Umbilical cord (tissue), 2 donors: ENCODE results near the gene THBS2. TPM values are rescaled to one million over a fixed set of nuclear protein-coding genes. Genes with fewer than 3 reads are reported as not detected.

Source experiments
- DNase-seq: peaks from one replicate; pipeline ENCODE4 v3.0.0-alpha.2; 2015; ENCODE audit warnings: low spot score
- total RNA-seq: library from RNA; depleted of rRNA; stranded (reverse); fragments of >200 nt; gene quantifications from one replicate; pipeline ENCODE4 v1.2.3, GENCODE V29; 2014; ENCODE audit warnings: low replicate concordance; ENCODE audit not compliant: insufficient read depth

The THBS2 gene
- total RNA-seq, 1 donor from 2014 or later: 238 TPM

DNA sequence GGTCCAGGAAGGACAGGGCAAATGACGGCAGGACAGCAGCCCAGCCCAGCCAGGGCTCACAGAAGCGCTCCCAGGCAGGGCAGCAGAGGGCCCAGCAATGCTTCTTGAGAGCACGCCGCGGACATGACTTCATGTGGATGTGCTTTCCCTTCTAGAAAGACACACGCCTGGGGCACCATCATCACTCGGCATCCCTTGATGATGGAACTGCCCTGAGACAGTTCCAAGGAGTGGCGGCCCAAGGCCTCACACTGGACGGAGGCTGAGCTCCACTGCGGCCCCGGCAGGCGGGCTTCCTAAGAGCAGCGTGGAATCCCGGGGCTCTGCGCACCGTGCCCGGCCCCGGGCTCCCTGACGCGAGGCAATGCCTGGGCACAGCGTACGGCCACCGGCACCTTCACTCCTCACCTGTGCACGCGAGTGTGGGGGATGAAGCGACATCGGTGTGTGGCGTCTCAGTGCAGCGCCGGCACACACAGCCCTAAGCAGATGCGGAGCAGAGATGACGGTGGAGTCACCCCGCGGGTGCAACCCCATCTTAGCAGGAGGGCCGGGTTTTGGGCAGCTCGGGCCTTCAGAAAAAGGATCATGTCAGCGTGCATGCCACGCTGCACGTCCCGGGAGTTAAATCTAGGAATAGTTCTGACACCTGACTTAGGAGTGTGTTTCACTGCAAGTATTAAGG is 86.6 kb downstream of the THBS2 start:
- no peak for DNase-seq
